ENCODE measurements around the gene PPP3R1. TPM values are rescaled to one million over a fixed set of nuclear protein-coding genes. Genes with fewer than 3 reads are reported as not detected.

PPP3R1 gene
- total RNA-seq, 1 donor from 2014 or later: 72.3 TPM

DNA sequence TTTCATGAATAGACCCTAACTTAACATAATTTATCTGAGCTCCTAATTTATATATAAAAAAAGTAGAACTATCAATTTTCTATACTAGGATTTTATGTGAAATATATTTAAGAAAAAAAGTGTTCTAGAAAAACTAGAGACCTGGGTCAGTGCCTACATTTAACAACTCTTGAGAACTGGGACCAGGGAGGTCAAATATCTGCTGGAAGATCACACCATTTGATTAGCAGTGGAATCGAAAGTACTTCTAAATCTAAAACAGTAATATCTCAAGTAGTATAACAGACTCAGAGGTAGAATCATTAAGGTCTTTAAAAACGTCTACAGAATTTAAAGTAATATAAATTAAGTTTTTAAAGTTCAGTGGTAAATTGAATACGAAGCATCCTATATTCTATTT, 34.6 kb downstream of the PPP3R1 start:
- no peak overlapping the region for H3K4me3 Mint-ChIP-seq (ENCODE audit: unreplicated experiment)
- H3K4me1 Mint-ChIP-seq (ENCODE audit: low read depth): peaks cover 47% of the 10 kb centered on the region
- TF ChIP-seq, protein P1, sequence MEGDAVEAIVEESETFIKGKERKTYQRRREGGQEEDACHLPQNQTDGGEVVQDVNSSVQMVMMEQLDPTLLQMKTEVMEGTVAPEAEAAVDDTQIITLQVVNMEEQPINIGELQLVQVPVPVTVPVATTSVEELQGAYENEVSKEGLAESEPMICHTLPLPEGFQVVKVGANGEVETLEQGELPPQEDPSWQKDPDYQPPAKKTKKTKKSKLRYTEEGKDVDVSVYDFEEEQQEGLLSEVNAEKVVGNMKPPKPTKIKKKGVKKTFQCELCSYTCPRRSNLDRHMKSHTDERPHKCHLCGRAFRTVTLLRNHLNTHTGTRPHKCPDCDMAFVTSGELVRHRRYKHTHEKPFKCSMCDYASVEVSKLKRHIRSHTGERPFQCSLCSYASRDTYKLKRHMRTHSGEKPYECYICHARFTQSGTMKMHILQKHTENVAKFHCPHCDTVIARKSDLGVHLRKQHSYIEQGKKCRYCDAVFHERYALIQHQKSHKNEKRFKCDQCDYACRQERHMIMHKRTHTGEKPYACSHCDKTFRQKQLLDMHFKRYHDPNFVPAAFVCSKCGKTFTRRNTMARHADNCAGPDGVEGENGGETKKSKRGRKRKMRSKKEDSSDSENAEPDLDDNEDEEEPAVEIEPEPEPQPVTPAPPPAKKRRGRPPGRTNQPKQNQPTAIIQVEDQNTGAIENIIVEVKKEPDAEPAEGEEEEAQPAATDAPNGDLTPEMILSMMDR (IDR thresholded peaks at IDR 0.05): no peak
- peaks cover 4% of the 10 kb centered on the region for H3K9me3 Mint-ChIP-seq (ENCODE audit: low read depth)
- H3K27me3 Mint-ChIP-seq (ENCODE audit: low read depth): no peaks in the 10 kb centered on the region
- peaks cover 3% of the 10 kb centered on the region for H3K36me3 Mint-ChIP-seq (ENCODE audit: low read depth)
- no peak for DNase-seq (ENCODE audit: low spot score)
- H3K27ac Mint-ChIP-seq (ENCODE audit: unreplicated experiment): no peak overlapping the region

DNA sequence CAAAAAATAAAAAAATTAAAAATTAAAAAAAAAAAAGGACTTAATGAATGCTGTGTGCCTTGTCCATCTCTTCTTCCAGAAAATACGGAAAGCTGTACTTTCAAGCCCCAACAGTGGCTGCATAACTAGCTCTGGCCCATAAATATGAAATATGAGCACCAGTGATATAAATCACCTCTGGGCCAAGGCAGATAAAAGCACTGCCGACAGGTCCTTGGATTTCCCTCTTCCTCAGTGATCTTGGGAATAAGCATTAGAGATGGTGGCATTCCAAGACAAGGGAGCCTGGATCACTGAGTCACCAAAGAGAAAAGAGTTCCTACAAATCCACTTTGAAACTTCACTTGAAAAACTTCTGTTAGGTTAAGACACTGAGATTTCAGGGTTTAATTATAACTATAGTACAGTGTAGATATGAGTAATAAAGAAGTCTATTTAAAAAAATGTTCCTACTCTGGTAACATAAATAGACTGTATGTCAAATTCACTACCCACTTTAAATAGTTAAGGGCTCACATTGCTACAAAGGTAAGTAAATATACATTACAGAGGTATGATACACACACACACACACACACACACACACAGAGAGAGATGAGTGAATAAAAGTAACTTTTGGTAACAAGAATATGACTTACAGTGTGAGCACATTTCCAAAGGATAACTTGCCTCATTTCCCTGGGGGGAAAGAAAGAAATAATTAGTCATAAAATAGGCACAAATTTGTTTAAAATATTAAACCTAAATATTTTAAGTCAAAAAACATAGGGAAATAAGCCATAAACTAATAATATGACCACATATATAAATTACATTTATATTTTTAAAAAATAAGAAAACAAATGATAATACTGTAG, 35.6 kb downstream of the PPP3R1 start:
- H3K36me3 Mint-ChIP-seq (ENCODE audit: low read depth): peaks cover 4% of the 10 kb centered on the region
- no peaks in the 10 kb centered on the region for H3K27me3 Mint-ChIP-seq (ENCODE audit: low read depth)
- peaks cover 4% of the 10 kb centered on the region for H3K9me3 Mint-ChIP-seq (ENCODE audit: low read depth)
- peaks cover 39% of the 10 kb centered on the region for H3K4me1 Mint-ChIP-seq (ENCODE audit: low read depth)
- DNase-seq (ENCODE audit: low spot score): no peak
- TF ChIP-seq, protein P1 (IDR thresholded peaks at IDR 0.05): no peak
- H3K4me3 Mint-ChIP-seq (ENCODE audit: unreplicated experiment): no peak overlapping the region
- peak overlapping the region; percentile 72 for H3K27ac Mint-ChIP-seq (ENCODE audit: unreplicated experiment)

DNA sequence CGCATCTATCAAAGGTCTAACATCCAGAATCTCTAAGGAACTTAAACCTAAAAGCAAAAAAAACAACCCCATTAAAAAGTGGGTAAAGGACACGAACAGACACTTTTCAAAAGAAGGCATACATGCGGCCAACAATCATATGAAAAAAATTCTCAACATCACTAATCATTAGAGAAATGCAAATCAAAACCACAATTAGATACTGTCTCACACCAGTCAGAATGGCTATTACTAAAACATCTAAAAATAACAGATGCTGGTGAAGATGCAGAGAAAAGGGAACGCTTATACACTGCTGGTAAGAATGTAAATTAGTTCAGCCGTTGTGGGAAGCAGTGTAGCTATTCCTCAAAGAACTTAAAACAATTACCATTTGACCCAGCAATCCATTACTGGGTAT, 38.0 kb downstream of the PPP3R1 start:
- H3K4me1 Mint-ChIP-seq (ENCODE audit: low read depth): peaks cover 31% of the 10 kb centered on the region
- H3K27me3 Mint-ChIP-seq (ENCODE audit: low read depth): no peaks in the 10 kb centered on the region
- no peaks in the 10 kb centered on the region for H3K9me3 Mint-ChIP-seq (ENCODE audit: low read depth)
- H3K27ac Mint-ChIP-seq (ENCODE audit: unreplicated experiment): no peak overlapping the region
- no peak for DNase-seq (ENCODE audit: low spot score)
- peaks cover 3% of the 10 kb centered on the region for H3K36me3 Mint-ChIP-seq (ENCODE audit: low read depth)
- TF ChIP-seq, protein P1 (IDR thresholded peaks at IDR 0.05): no peak
- no peak overlapping the region for H3K4me3 Mint-ChIP-seq (ENCODE audit: unreplicated experiment)

DNA sequence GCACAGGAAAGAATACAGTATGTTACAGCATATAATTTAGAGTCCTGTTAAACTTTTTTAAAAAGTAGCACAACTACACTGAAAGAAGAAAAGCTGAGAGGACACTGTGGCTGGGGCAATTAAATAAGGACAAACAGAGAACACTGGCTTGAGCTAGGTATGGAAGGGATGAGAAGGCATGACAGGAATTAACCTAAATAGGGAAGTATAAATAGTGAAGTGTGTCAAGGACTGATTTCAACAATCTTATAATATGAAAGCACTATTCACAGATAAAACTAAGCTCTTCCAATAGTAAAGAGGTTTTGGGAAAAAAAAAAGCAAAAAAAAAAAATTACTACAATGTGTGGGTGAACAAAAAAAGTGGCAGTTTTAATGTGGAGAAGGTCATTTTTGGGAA, 45.5 kb downstream of the PPP3R1 start:
- TF ChIP-seq, protein P1 (IDR thresholded peaks at IDR 0.05): no peak
- no peak for DNase-seq (ENCODE audit: low spot score)
- Mint-ChIP-seq H3K4me1 (ENCODE audit: low read depth) (peaks cover 12% of the 10 kb centered on the region), H3K27ac (ENCODE audit: unreplicated experiment) (peak overlapping the region; percentile 13), H3K36me3 (ENCODE audit: low read depth) (peaks cover 3% of the 10 kb centered on the region), H3K9me3 (ENCODE audit: low read depth) (no peaks in the 10 kb centered on the region), H3K27me3 (ENCODE audit: low read depth) (no peaks in the 10 kb centered on the region), H3K4me3 (ENCODE audit: unreplicated experiment) (no peak overlapping the region)

DNA sequence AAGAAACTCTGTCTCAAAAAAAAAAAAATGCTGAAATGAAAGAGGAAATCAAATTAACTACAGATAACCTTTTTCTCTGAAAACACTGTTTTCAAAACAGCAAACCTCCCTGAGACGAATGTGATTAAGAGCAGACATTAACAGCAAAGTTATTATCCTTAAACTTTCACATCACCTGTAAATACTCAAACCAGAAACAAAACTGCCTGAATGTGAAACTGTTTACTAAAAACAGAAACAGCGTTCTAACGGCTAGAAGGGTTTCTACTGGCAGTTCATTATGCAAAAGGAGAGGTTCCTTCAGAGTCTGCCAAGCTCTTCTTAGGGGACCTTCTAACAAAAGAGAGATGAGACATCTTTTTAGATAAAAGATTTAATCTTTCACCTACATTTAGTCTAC, 48.7 kb downstream of the PPP3R1 start:
- TF ChIP-seq, protein P1 (IDR thresholded peaks at IDR 0.05): no peak
- H3K27me3 Mint-ChIP-seq (ENCODE audit: low read depth): no peaks in the 10 kb centered on the region

More for the DNA sequence above, 48.7 kb downstream of the PPP3R1 start:
- no peak for DNase-seq (ENCODE audit: low spot score)
- Mint-ChIP-seq H3K36me3 (ENCODE audit: low read depth) (no peaks in the 10 kb centered on the region), H3K4me3 (ENCODE audit: unreplicated experiment) (no peak overlapping the region), H3K27ac (ENCODE audit: unreplicated experiment) (no peak overlapping the region), H3K4me1 (ENCODE audit: low read depth) (peaks cover 16% of the 10 kb centered on the region), H3K9me3 (ENCODE audit: low read depth) (no peaks in the 10 kb centered on the region)

All from chondrocyte (in vitro differentiated cells).